H1 (cell line): ENCODE results near the gene ATMIN.

Source experiments
- CTCF ChIP-seq, 3 experiments: IDR thresholded peaks; 1 replicate in 2 of 3; 2 replicates in 1 of 3; pipeline versions ENCODE4 v1.5.1 to v1.6.1; 2011; ENCODE audit warnings: low read length in 3 of 3, mild to moderate bottlenecking in 3 of 3, inconsistent platforms in 2 of 3, low read depth in 1 of 3, moderate library complexity in 1 of 3; ENCODE audit not compliant: insufficient read depth in 1 of 3; ENCODE audit errors: control extremely low read depth in 1 of 3
- RNF2 ChIP-seq: fragments of 200-900, 300-1000 bp; sonication (generic); IDR thresholded peaks from 2 replicates; pipeline ENCODE4 v1.7.1; 2016; ENCODE audit warnings: borderline replicate concordance, low read depth, mild to moderate bottlenecking, antibody characterized with exemption, low read length; ENCODE audit not compliant: poor library complexity, severe bottlenecking; ENCODE audit errors: missing control alignments
- SIX5 ChIP-seq: IDR thresholded peaks from 2 replicates; pipeline ENCODE4 v1.6.1; 2011; ENCODE audit warnings: mild to moderate bottlenecking, low read depth, low read length

- TF ChIP-seq CTCF (IDR thresholded peaks at IDR 0.05; ENCODE audit: control extremely low read depth in 1 of 3, insufficient read depth in 1 of 3, low read depth in 1 of 3, low read length in 3 of 3), result no peak
- no peak for TF ChIP-seq RNF2
- TF ChIP-seq SIX5, result no peak
Measured at GRCh38 chr16:81060576-81061306, 25.1 kb downstream of the ATMIN start.
